ENCODE results near the gene LENG1.
"Not testable (repeated sequence)": the region's sequence is repeated elsewhere in the genome, so short reads cannot be mapped to it uniquely, and the experiment has no call there.

LENG1 gene

DNA sequence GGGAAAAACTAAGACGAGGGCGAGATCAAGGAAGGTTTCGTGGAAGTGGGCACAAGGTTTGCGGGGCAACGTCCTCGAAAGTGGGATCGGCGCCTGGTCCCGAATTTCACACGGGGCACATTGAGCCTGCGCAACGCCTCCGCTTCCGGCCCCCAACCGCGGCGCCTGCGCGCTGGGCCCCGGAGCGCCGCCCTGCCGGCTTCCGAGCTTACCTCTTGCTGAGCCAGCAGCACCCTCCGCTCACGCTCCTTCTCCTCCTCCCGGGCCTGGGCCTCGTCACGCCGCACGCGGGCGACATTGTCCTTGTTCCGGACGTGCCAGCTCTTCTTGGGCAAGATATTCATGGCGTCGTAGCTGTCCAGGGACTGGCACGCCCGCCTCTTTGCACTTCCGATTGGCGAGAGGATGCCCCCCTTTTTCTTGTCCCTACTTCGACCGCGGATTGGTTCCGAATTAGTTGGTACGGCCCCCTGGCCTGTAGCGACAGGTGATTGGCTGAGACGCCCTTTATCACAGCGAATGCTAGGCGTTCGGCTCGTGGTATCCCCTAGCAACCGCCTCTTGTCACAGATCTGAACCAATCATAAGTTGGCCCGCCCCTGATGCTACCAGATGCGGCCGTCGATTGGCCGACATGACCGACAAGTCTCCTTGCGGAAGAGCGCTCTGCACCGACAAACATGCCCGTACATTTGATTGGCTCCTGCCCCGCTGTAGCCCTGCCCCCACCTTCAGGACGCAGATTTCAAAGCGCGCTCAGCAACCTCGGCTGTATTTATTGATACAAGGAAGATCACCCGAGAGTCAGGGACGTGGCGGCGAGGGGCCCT, at the start of gene LENG1:
TSS of gene LENG1 (minus strand) at position 370 of the 830 bp plus-strand sequence. CDS start at position 344, 26 bp downstream.
- TF ChIP-seq, protein P1, sequence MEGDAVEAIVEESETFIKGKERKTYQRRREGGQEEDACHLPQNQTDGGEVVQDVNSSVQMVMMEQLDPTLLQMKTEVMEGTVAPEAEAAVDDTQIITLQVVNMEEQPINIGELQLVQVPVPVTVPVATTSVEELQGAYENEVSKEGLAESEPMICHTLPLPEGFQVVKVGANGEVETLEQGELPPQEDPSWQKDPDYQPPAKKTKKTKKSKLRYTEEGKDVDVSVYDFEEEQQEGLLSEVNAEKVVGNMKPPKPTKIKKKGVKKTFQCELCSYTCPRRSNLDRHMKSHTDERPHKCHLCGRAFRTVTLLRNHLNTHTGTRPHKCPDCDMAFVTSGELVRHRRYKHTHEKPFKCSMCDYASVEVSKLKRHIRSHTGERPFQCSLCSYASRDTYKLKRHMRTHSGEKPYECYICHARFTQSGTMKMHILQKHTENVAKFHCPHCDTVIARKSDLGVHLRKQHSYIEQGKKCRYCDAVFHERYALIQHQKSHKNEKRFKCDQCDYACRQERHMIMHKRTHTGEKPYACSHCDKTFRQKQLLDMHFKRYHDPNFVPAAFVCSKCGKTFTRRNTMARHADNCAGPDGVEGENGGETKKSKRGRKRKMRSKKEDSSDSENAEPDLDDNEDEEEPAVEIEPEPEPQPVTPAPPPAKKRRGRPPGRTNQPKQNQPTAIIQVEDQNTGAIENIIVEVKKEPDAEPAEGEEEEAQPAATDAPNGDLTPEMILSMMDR (IDR thresholded peaks at IDR 0.05; ENCODE audit: low read depth, low read length) = peak; percentile 15
- peak; percentile 100 for DNase-seq (ENCODE audit: extremely low read depth, low read depth)

DNA sequence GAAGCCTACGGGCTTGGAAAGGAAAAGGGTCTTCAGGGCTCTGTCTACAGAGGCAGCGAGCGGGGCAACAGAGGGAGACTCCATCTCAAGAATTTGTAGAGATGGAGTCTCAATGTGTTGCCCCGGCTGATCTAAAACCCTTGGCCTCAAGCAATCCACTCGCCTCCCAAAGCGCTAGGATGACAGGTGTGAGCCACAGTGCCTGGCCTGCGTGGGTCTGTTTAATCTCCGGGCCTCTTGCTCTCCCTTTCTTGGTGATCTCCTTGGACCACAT, 49.2 kb upstream of the LENG1 start:
- TF ChIP-seq, protein P1 (IDR thresholded peaks at IDR 0.05; ENCODE audit: low read depth, low read length) = no peak
- no peak for DNase-seq (ENCODE audit: extremely low read depth, low read depth)

DNA sequence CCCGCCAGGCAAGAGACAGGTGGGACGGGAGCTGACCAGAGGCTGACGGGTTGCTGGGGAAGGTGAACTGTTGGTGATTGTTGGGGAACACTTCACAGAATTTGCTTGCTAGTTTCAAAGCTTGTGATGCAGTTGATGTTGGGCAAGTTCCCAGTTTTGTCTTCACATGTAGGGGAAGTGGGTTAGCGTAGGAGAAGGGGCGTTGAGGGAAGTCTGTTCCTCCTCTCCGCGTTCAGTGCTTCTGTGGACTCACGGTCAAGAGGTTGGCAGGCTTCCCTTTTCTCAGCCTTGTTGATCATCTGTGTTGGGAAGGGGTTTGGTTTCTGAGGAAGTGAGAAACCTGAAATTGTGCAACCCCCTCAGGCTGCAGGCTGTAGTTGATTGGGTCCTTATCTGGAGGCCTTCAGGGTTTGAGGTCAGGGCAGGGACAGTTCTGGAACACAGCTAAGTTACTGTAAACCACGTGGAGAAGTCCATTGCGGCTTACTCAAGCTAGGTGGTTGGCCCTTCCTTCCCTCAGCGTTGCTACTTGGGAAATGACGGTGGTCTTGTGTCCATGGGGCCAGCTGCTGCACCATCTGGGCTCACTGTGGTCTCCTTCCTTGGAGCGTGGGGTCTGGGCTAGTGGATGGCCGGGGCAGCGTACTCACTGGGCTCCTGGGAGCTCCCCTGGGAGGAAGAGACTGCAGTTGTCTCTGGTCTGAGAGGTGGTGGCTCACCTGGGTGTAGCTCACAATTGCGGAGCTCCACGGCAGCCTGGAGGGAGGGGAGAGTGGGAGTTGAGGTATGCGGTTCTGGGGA, 48.7 kb upstream of the LENG1 start:
- TF ChIP-seq, protein P1 (IDR thresholded peaks at IDR 0.05; ENCODE audit: low read depth, low read length) = no peak
- peak; percentile 73 for DNase-seq (ENCODE audit: extremely low read depth, low read depth)

GRCh38 chr19:54207676-54207982, 48.1 kb upstream of the LENG1 start:
- no peak for DNase-seq (ENCODE audit: extremely low read depth, low read depth)
- TF ChIP-seq, protein P1 (IDR thresholded peaks at IDR 0.05; ENCODE audit: low read depth, low read length) = no peak

DNA sequence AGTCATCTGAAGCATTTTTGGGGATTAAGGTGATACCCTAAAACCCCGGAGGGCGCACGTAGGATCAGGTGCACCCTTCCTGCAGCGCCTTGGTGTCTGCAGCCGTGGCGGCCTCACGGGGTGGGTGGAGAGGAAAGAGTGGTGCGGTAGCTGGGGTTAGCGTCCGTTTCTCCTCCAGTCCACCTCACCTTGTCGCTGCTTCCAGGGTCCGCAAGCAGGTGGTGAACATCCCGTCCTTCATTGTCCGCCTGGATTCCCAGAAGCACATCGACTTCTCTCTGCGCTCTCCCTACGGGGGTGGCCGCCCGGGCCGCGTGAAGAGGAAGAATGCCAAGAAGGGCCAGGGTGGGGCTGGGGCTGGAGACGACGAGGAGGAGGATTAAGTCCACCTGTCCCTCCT, 47.7 kb upstream of the LENG1 start:
- not testable (repeated sequence) for DNase-seq (ENCODE audit: extremely low read depth, low read depth)

DNA sequence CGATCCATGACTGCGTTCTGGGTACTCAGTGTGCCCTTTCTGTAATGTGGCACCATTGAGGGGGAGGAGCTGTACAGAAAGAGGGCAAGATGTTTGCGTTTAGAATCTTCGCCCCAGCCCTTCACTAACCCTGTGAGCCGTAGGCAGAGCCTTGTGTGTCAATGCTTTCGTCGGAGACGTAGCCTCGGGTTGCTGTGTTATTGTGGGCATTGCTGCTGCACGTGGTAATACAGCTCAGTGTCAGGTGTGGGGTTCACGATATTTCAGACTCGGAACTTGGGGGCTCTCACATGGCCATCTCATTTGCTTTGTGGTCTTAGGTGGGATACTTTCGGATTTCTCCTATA, 47.3 kb upstream of the LENG1 start:
- TF ChIP-seq, protein P1 (IDR thresholded peaks at IDR 0.05; ENCODE audit: low read depth, low read length) = no peak
- no peak for DNase-seq (ENCODE audit: extremely low read depth, low read depth)

DNA sequence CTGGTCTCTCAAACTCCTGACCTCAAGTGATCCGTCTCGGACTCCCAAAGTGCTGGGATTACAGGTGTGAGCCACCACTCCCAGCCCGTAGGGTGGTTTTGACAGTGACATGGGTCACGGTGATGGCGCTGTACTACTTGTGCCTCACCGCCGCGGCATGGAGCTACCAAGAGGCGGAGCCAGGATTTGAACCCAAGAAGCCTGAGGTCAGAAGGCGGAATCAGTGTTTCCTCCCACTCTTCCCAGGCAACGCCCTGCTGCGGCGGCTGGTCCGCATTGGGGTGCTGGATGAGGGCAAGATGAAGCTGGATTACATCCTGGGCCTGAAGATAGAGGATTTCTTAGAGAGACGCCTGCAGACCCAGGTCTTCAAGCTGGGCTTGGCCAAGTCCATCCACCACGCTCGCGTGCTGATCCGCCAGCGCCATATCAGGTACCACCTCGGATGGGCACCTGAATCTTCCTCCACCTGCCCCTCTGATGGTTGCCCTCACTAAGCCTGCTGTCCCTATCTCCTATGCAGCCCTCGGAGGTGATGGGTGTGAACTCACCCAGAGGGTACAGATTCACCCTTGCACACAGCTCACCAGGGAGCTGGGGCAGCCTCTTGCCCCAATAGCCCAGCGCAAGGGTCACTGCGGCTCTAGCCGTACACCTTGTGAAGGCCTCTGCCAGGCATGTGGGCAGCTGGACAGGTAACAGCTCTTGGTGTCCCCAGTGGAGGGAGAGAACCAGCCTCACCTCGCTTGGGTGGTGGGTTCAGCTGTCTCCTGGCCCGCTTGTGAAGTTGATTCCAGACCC, 46.7 kb upstream of the LENG1 start:
- TF ChIP-seq, protein P1 (IDR thresholded peaks at IDR 0.05; ENCODE audit: low read depth, low read length) = no peak
- DNase-seq (ENCODE audit: extremely low read depth, low read depth) = no peak
